ENCODE data around the gene OR52D1. TPM values are rescaled to one million over a fixed set of nuclear protein-coding genes. Genes with fewer than 3 reads are reported as not detected.

OR52D1 gene
- total RNA-seq, 2 experiments from 2014 or later = not detected

- CTCF ChIA-PET = no interaction called here
- no peak for DNase-seq
- Mint-ChIP-seq H3K4me1 (ENCODE audit: low read depth) (no peaks in the 10 kb centered on the region), H3K4me3 (no peak overlapping the region), H3K27me3 (ENCODE audit: low read depth) (no peaks in the 10 kb centered on the region), H3K36me3 (ENCODE audit: low read depth) (no peaks in the 10 kb centered on the region), H3K27ac (no peak overlapping the region), H3K9me3 (no peaks in the 10 kb centered on the region)
- intact Hi-C loops (cut with micrococcal nuclease) = no loop called here
These were observed 33.8 kb downstream of the OR52D1 start for GRCh38 chr11:5522308-5522707.

- no peaks in the 10 kb centered on the region for H3K4me1 Mint-ChIP-seq (ENCODE audit: low read depth)
- no peaks in the 10 kb centered on the region for H3K9me3 Mint-ChIP-seq
- no peak overlapping the region for H3K27ac Mint-ChIP-seq
- H3K36me3 Mint-ChIP-seq (ENCODE audit: low read depth) = no peaks in the 10 kb centered on the region
- no peak overlapping the region for H3K4me3 Mint-ChIP-seq
- H3K27me3 Mint-ChIP-seq (ENCODE audit: low read depth) = no peaks in the 10 kb centered on the region
- intact Hi-C loops (cut with micrococcal nuclease) = no loop called here
- CTCF ChIA-PET = no interaction called here
- no peak for DNase-seq
These were observed 36.3 kb downstream of the OR52D1 start for GRCh38 chr11:5524756-5525155.

GRCh38 chr11:5527716-5528115 is 39.2 kb downstream of the OR52D1 start:
- H3K4me3 Mint-ChIP-seq = no peak overlapping the region
- no peaks in the 10 kb centered on the region for H3K9me3 Mint-ChIP-seq
- DNase-seq = no peak
- intact Hi-C loops (cut with micrococcal nuclease) = no loop called here
- CTCF ChIA-PET = interaction anchor here (1.1 kb wide), 1 partner anchor 19 kb away, joined by 3 read pairs; no protein-coding TSS in a partner anchor
- H3K36me3 Mint-ChIP-seq (ENCODE audit: low read depth) = no peaks in the 10 kb centered on the region
- H3K27me3 Mint-ChIP-seq (ENCODE audit: low read depth) = no peaks in the 10 kb centered on the region
- H3K27ac Mint-ChIP-seq = no peak overlapping the region
- no peaks in the 10 kb centered on the region for H3K4me1 Mint-ChIP-seq (ENCODE audit: low read depth)

DNA sequence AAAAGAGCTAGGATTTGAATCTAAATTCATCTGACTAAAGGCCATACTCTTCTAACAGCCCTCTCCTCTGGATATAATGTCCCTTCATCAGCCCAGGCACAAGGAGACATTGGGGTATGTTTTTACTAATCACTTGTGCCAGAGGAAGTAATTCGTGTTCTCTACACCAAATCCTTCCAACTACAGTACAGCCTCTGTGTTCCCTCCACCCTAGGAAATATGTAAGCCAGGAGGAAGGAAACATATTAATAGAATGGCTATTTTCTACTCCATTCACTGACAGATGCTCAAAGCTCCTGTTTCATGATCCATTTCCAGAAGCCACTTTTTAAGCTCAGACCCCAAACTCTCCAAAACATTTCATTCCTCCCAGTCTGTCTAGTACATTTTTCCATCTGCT is 40.0 kb downstream of the OR52D1 start:
- CTCF ChIA-PET = no interaction called here
- Mint-ChIP-seq H3K9me3 (no peaks in the 10 kb centered on the region), H3K36me3 (ENCODE audit: low read depth) (no peaks in the 10 kb centered on the region), H3K27ac (no peak overlapping the region), H3K27me3 (ENCODE audit: low read depth) (no peaks in the 10 kb centered on the region), H3K4me3 (no peak overlapping the region), H3K4me1 (ENCODE audit: low read depth) (no peaks in the 10 kb centered on the region)
- intact Hi-C loops (cut with micrococcal nuclease) = no loop called here
- DNase-seq = no peak

- intact Hi-C loops (cut with micrococcal nuclease) = no loop called here
- H3K4me1 Mint-ChIP-seq (ENCODE audit: low read depth) = no peaks in the 10 kb centered on the region
- no peak overlapping the region for H3K27ac Mint-ChIP-seq
- no peak for DNase-seq
- H3K4me3 Mint-ChIP-seq = no peak overlapping the region
- no peaks in the 10 kb centered on the region for H3K36me3 Mint-ChIP-seq (ENCODE audit: low read depth)
- no peaks in the 10 kb centered on the region for H3K9me3 Mint-ChIP-seq
- no peaks in the 10 kb centered on the region for H3K27me3 Mint-ChIP-seq (ENCODE audit: low read depth)
- CTCF ChIA-PET = no interaction called here
These were observed 42.8 kb downstream of the OR52D1 start for GRCh38 chr11:5531053-5531831.

DNA sequence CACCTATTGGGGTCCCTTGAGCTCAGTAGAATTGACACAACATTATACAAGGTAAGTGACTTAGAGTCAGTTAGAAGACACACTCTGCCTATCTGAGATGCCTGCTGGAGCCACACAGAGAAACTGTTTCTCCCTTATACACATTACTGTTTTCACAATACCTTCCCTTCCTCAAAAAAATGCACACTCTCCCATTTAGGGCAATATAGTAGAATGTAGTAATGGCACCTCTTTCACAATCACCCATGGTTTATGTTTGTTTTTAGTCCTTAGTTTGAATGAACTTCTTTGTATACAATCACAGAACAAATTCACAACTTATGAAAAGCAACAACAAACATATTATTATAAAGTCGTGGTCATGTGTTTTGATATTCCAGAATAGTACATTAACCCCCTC is 45.6 kb downstream of the OR52D1 start:
- H3K27me3 Mint-ChIP-seq (ENCODE audit: low read depth) = peaks cover 4% of the 10 kb centered on the region
- H3K4me3 Mint-ChIP-seq = no peak overlapping the region
- intact Hi-C loops (cut with micrococcal nuclease) = no loop called here
- H3K27ac Mint-ChIP-seq = no peak overlapping the region
- no peaks in the 10 kb centered on the region for H3K9me3 Mint-ChIP-seq
- no peaks in the 10 kb centered on the region for H3K4me1 Mint-ChIP-seq (ENCODE audit: low read depth)
- no peak for DNase-seq
- no peaks in the 10 kb centered on the region for H3K36me3 Mint-ChIP-seq (ENCODE audit: low read depth)
- CTCF ChIA-PET = no interaction called here

DNA sequence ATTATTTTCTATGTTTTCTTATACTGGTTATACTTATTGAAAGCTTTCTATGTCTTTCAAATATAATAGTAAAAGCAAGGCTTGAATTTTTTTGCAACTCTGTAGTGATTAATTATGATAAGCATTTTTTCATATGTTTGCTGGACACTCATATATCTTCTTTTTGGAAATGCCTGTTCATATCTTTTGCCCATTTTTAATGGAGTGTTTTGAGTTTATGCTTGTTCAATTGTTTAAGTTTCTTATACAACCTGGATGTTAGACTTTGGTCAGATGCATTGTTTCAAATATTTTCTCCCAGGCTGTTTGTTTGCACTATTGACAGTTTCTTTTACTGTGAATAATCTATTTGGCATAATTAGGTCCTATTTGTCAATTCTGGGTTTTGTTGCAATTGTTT is 48.0 kb downstream of the OR52D1 start:
- no peak overlapping the region for H3K27ac Mint-ChIP-seq

More for the DNA sequence above, 48.0 kb downstream of the OR52D1 start:
- no peak overlapping the region for H3K4me3 Mint-ChIP-seq
- CTCF ChIA-PET = no interaction called here
- no peaks in the 10 kb centered on the region for H3K9me3 Mint-ChIP-seq
- DNase-seq = no peak
- no peaks in the 10 kb centered on the region for H3K36me3 Mint-ChIP-seq (ENCODE audit: low read depth)
- no peaks in the 10 kb centered on the region for H3K4me1 Mint-ChIP-seq (ENCODE audit: low read depth)
- peaks cover 4% of the 10 kb centered on the region for H3K27me3 Mint-ChIP-seq (ENCODE audit: low read depth)
- intact Hi-C loops (cut with micrococcal nuclease) = no loop called here

Other genes starting within 250 kb of the OR52D1 start
- gene HBG1, start 238.8 kb upstream of the OR52D1 start, total RNA-seq = not detected
- gene HBG2, start 233.9 kb upstream of the OR52D1 start, total RNA-seq = not detected
- gene HBE1, start 218.7 kb upstream of the OR52D1 start, total RNA-seq = not detected
- not detected for gene OR51B4, start 186.7 kb upstream of the OR52D1 start, total RNA-seq
- gene OR51B2, start 164.4 kb upstream of the OR52D1 start, total RNA-seq = not detected
- not detected for gene OR51B5, start 145.2 kb upstream of the OR52D1 start, total RNA-seq
- gene OR51B6, start 137.2 kb upstream of the OR52D1 start, total RNA-seq = not detected
- not detected for gene OR51M1, start 104.9 kb upstream of the OR52D1 start, total RNA-seq
- not detected for gene OR51Q1, start 66.6 kb upstream of the OR52D1 start, total RNA-seq
- gene OR51I1, start 47.2 kb upstream of the OR52D1 start, total RNA-seq = not detected
- not detected for gene OR51I2, start 39.4 kb upstream of the OR52D1 start, total RNA-seq
- not detected for gene UBQLN3, start 21.3 kb downstream of the OR52D1 start, total RNA-seq
- under 1 TPM; 0.15 to 0.26 TPM for gene UBQLNL, start 28.0 kb downstream of the OR52D1 start, total RNA-seq
- not detected for gene OR52H1, start 59.9 kb downstream of the OR52D1 start, total RNA-seq
- gene OR52B6, start 92.2 kb downstream of the OR52D1 start, total RNA-seq = not detected
- 1 to 10 TPM; 2.1 to 2.6 TPM for gene TRIM6, start 108.0 kb downstream of the OR52D1 start, total RNA-seq
- 10 to 100 TPM; 12.8 to 12.9 TPM for gene TRIM34, start 136.3 kb downstream of the OR52D1 start, total RNA-seq
- 10 to 100 TPM; 37.2 to 38.0 TPM for gene TRIM5, start 196.4 kb downstream of the OR52D1 start, total RNA-seq
- 100 to 1,000 TPM; 280 to 292 TPM for gene TRIM22, start 201.1 kb downstream of the OR52D1 start, total RNA-seq
- gene OR56B1, start 247.8 kb downstream of the OR52D1 start, total RNA-seq = under 1 TPM in 1 of 2 experiments, not detected in 1; 0.20 TPM

All from activated naive CD4-positive, alpha-beta T cell treated with anti-CD3 and anti-CD28 coated beads for 36 hours (primary cell).